CD4-positive, alpha-beta T cell (primary cell): ENCODE data around the gene SSNA1. TPM values are rescaled to one million over a fixed set of nuclear protein-coding genes. Genes with fewer than 3 reads are reported as not detected.
A peak's percentile ranks its signal among the peaks of the same experiment; 100 is the strongest.

Experiments
- ATAC-seq: fragments of 200-7000 bp; cut with Tn5 transposase; one replicate; pipeline ENCODE4 v1.10.0; 2022; ENCODE audit warnings: mild to moderate bottlenecking; ENCODE audit not compliant: poor library complexity
- CTCF ChIA-PET: fragments of 350-600 bp; sonication (Branson Sonifier 250); formaldehyde crosslinking; loops from one replicate; lab custom pipeline; 2021; ENCODE audit warnings: antibody characterized with exemption, inconsistent platforms; lab: Charles Lee
- POLR2A ChIA-PET: fragments of 350-600 bp; sonication (Branson Sonifier 250); formaldehyde crosslinking; loops from one replicate; lab custom pipeline; 2021; ENCODE audit warnings: antibody characterized with exemption, inconsistent platforms; lab: Charles Lee
- DNase-seq, 14 experiments: peaks; one replicate each; pipeline ENCODE4 v3.0.0-alpha.2; 2013 to 2020; ENCODE audit warnings: mixed read lengths in 2 of 14
- H3K27ac ChIP-seq, 2 donors: one replicate each; pipeline versions ENCODE4 v1.5.1 to v1.7.0; 2013; ENCODE audit warnings: low read length in 2 of 2, low read depth in 1 of 2, mild to moderate bottlenecking in 1 of 2
- H3K27me3 ChIP-seq, 2 experiments: 1 replicate in 1 of 2; 2 replicates in 1 of 2; pipeline versions ENCODE4 v1.6.1 to v1.7.0; 2013; ENCODE audit warnings: low read length in 2 of 2, control low read depth in 1 of 2, mild to moderate bottlenecking in 1 of 2, moderate library complexity in 1 of 2; ENCODE audit not compliant: insufficient read depth in 2 of 2, control insufficient read depth in 1 of 2
- H3K36me3 ChIP-seq: one replicate; pipeline ENCODE4 v1.6.1; 2013; ENCODE audit warnings: low read length, control low read depth; ENCODE audit not compliant: insufficient read depth
- H3K4me1 ChIP-seq: one replicate; pipeline ENCODE4 v1.6.1; 2013; ENCODE audit warnings: low read length, control low read depth; ENCODE audit not compliant: insufficient read depth
- H3K4me3 ChIP-seq: one replicate; pipeline ENCODE4 v1.5.1; 2013; ENCODE audit warnings: mild to moderate bottlenecking, low read length, moderate library complexity
- H3K9me3 ChIP-seq, 2 experiments: 1 replicate in 1 of 2; 2 replicates in 1 of 2; pipeline versions ENCODE4 v1.6.1 to v1.7.0; 2013; ENCODE audit warnings: low read length in 2 of 2, mild to moderate bottlenecking in 2 of 2, control low read depth in 1 of 2, moderate library complexity in 1 of 2; ENCODE audit not compliant: control insufficient read depth in 1 of 2, insufficient read depth in 1 of 2
- H3K27ac Mint-ChIP-seq: one replicate; pipeline ENCODE4 v1.8.0; 2020; ENCODE audit warnings: mixed read lengths
- H3K27me3 Mint-ChIP-seq: one replicate; pipeline ENCODE4 v1.8.0; 2021; ENCODE audit warnings: mixed read lengths
- H3K36me3 Mint-ChIP-seq: one replicate; pipeline ENCODE4 v1.8.0; 2021; ENCODE audit warnings: low read depth, mixed read lengths
- H3K4me1 Mint-ChIP-seq: one replicate; pipeline ENCODE4 v1.8.0; 2021; ENCODE audit warnings: low read depth, mixed read lengths
- H3K4me3 Mint-ChIP-seq: one replicate; pipeline ENCODE4 v1.8.0; 2020; ENCODE audit warnings: mild to moderate bottlenecking, mixed read lengths
- H3K9me3 Mint-ChIP-seq: one replicate; pipeline ENCODE4 v1.8.0; 2020; ENCODE audit warnings: mixed read lengths
- intact Hi-C, 2 experiments: fragments of 100-400 bp; cut with DNase I in 1 of 2; cut with micrococcal nuclease in 1 of 2; formaldehyde crosslinking; loops; one replicate each; pipeline versions ENCODE4 v1.15.1 to v1.9.0; 2023 to 2025; cut with DNase I, micrococcal nuclease
- total RNA-seq, 174 experiments: library from RNA in 2 of 174; stranded (reverse) in 2 of 174; gene quantifications; one replicate each; pipeline ENCODE4 v1.2.3 and lab custom pipeline; 2021 to 2026
- TF ChIP-seq, protein P1 (sequence below): fragments of 200-600 bp; IDR thresholded peaks from one replicate; pipeline ENCODE4 v1.8.0; 2022; ENCODE audit warnings: antibody characterized with exemption, mild to moderate bottlenecking

SSNA1 gene
- total RNA-seq, 2 experiments from 2014 or later = 30.1 to 30.5 TPM

DNA sequence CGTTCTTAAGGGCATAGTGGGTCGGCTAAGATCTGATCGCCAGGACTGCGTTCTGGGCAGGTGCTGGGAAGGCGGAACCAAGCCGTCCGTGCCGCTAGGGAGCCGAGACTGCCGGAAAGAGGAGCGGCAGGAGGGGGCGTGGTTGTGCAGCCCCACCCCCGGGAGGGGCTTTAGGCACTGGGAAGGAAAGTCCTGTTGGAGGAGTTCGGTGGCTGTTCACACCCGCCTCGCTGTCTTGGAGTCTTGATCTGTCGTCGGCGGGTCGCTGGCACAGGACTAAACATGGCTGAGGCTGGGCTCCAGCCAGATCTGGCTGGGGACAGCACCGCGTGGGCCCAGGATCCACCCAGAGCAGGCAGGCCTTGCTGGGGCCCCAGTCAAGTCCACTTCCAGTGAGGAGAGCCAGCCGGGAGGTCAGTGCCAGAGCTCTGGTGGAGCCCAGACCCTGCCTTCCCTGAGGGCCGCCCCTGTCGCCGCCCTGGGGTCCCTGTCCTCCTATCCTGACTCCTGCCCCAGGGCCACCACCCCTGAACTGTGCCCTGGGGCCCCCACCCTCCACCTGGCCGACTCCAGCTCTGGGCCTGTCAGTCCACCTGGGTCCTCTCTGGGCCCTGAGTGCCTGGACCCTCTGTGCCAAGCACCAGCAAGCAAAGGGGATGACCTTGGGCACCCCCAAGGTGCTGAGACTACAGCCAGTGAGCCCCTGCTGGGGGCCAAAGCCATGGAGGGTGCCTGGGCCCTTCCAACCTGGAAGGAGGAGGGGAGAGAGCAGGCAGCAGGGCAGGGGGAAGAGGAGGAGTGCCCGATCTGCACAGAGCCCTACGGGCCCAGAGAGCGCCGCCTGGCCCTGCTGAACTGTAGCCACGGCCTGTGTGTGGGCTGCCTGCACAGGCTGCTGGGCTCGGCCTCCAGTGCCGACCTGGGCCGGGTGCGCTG, 29.1 kb downstream of the SSNA1 start:
- H3K4me3 Mint-ChIP-seq = peak overlapping the region; percentile 30
- H3K27me3 Mint-ChIP-seq = no peaks in the 10 kb centered on the region
- H3K9me3 Mint-ChIP-seq = no peaks in the 10 kb centered on the region
- Histone ChIP-seq H3K27ac (no peak overlapping the region), H3K36me3 (peaks cover 6% of the 10 kb centered on the region), H3K4me3 (no peak overlapping the region), H3K9me3 (no peaks in the 10 kb centered on the region), H3K4me1 (peaks cover 8% of the 10 kb centered on the region), H3K27me3 (no peaks in the 10 kb centered on the region)
- no peak overlapping the region for H3K27ac Mint-ChIP-seq
- ATAC-seq = no peak
- no peaks in the 10 kb centered on the region for H3K36me3 Mint-ChIP-seq
- intact Hi-C loops = no loop called here
- ChIA-PET POLR2A (no interaction called here), CTCF (no interaction called here)
- H3K4me1 Mint-ChIP-seq = no peaks in the 10 kb centered on the region
- DNase-seq = peak in 1 of 14 experiments; percentile 32
- TF ChIP-seq, protein P1, sequence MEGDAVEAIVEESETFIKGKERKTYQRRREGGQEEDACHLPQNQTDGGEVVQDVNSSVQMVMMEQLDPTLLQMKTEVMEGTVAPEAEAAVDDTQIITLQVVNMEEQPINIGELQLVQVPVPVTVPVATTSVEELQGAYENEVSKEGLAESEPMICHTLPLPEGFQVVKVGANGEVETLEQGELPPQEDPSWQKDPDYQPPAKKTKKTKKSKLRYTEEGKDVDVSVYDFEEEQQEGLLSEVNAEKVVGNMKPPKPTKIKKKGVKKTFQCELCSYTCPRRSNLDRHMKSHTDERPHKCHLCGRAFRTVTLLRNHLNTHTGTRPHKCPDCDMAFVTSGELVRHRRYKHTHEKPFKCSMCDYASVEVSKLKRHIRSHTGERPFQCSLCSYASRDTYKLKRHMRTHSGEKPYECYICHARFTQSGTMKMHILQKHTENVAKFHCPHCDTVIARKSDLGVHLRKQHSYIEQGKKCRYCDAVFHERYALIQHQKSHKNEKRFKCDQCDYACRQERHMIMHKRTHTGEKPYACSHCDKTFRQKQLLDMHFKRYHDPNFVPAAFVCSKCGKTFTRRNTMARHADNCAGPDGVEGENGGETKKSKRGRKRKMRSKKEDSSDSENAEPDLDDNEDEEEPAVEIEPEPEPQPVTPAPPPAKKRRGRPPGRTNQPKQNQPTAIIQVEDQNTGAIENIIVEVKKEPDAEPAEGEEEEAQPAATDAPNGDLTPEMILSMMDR = no peak

DNA sequence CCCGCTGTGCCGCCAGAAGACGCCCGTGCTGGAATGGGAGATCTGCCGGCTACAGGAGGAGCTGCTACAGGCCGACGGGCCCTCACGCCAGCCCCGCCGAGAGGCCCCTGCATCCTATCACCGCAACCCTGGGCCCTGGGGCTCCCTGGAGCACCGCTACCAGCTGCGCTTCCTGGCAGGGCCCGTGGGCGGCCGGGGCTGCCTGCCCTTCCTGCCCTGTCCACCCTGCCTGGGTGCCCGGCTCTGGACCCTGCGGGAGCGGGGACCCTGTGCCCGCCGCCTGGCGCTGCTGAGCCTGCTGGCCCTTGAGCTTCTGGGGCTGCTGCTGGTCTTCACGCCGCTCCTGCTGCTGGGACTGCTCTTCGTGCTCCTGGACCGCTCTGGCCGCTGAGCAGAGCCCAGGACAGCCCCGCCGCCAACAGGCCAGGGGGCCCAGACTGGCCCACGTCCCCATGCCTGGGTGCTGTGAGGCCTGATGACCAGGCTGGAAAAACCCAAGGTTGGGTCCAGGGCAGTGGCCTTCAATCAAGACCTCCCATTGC, 29.8 kb downstream of the SSNA1 start:
- TF ChIP-seq, protein P1 = no peak
- Mint-ChIP-seq H3K27me3 (no peaks in the 10 kb centered on the region), H3K36me3 (no peaks in the 10 kb centered on the region), H3K4me1 (peaks cover 5% of the 10 kb centered on the region), H3K4me3 (no peak overlapping the region), H3K27ac (no peak overlapping the region), H3K9me3 (no peaks in the 10 kb centered on the region)
- CTCF ChIA-PET = interaction anchor here (1.1 kb wide), 1 partner anchor 9 kb away, joined by 3 read pairs; the partner anchor contains the start of gene RNF224
- Histone ChIP-seq H3K9me3 (no peaks in the 10 kb centered on the region), H3K36me3 (peaks cover 6% of the 10 kb centered on the region), H3K4me3 (no peak overlapping the region), H3K4me1 (peaks cover 15% of the 10 kb centered on the region), H3K27ac (no peak overlapping the region), H3K27me3 (no peaks in the 10 kb centered on the region)
- DNase-seq (no peak), ATAC-seq (no peak)
- intact Hi-C loops = no loop called here
- POLR2A ChIA-PET = no interaction called here

DNA sequence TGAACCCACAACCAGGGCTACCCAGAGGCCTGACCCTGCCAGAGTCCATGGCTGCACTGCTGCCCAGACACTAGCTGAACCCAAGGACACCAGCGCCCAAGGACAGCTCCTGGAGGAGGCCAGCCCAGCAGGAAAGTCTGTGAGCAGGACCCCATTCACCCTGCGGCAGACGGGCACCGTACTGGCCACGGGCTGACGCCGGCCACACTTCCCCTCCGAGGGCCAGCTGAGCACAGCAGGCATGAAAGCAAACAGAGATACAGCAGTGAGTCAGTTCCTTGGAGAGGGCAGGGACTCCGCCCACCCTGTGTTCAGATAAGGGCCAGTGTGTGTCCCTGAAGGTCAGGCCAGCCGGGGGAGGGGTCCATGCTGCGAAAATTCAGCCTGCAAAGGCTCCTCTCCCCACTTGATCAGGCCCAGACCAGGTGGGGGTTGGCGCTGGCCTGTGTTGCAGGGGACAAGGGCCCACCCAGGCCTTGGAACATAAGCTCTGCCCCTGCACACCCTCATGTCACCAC, 30.3 kb downstream of the SSNA1 start:
- no peaks in the 10 kb centered on the region for H3K27me3 Mint-ChIP-seq
- POLR2A ChIA-PET = interaction anchor here (1.1 kb wide), 1 partner anchor 133 kb away, joined by 3 read pairs; no protein-coding TSS in a partner anchor
- H3K4me1 Mint-ChIP-seq = peaks cover 9% of the 10 kb centered on the region

More for the DNA sequence above, 30.3 kb downstream of the SSNA1 start:
- peaks cover 17% of the 10 kb centered on the region for H3K4me1 ChIP-seq
- no peaks in the 10 kb centered on the region for H3K27me3 ChIP-seq
- CTCF ChIA-PET = interaction anchor here (1.1 kb wide), 1 partner anchor 9 kb away, joined by 3 read pairs; the partner anchor contains the start of gene RNF224
- Mint-ChIP-seq H3K9me3 (no peaks in the 10 kb centered on the region), H3K36me3 (no peaks in the 10 kb centered on the region), H3K4me3 (no peak overlapping the region), H3K27ac (no peak overlapping the region)
- no peaks in the 10 kb centered on the region for H3K9me3 ChIP-seq
- H3K4me3 ChIP-seq = no peak overlapping the region
- TF ChIP-seq, protein P1 = no peak
- no peak overlapping the region for H3K27ac ChIP-seq
- DNase-seq (no peak), ATAC-seq (no peak)
- intact Hi-C loops = no loop called here
- peaks cover 6% of the 10 kb centered on the region for H3K36me3 ChIP-seq
